Tongue (tissue), 2 donors: ENCODE results near the gene LEFTY2. TPM values are rescaled to one million over a fixed set of nuclear protein-coding genes. Genes with fewer than 3 reads are reported as not detected.
"Not testable (repeated sequence)": the region's sequence is repeated elsewhere in the genome, so short reads cannot be mapped to it uniquely, and the experiment has no call there.

Experiments used
- DNase-seq: peaks from one replicate; pipeline ENCODE4 v3.0.0-alpha.2; 2015
- total RNA-seq: library from RNA; depleted of rRNA; stranded (reverse); fragments of >200 nt; gene quantifications from one replicate; pipeline ENCODE4 v1.2.3, GENCODE V29; 2014

LEFTY2 gene
- total RNA-seq, 1 donor from 2014 or later: 2.6 TPM

DNA sequence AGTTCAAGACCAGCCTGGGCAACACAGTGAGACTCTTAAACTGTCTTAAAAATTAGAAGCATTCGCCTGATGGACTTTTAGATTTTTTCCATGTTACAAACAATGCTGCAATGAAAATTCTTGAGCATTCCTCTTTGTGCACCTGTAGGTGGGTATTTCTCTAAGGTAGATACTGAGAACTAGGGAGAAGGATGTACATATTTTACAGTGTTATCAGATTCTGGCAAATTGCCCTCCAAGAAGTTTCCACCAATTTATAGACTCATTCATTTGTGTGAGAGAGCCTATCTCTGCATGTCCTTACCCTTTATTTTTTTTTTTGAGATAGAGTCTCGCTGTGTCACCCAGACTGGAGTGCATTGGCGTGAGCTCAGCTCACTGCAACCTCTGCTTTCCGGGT is 12.3 kb upstream of the LEFTY2 start:
- no peak for DNase-seq

DNA sequence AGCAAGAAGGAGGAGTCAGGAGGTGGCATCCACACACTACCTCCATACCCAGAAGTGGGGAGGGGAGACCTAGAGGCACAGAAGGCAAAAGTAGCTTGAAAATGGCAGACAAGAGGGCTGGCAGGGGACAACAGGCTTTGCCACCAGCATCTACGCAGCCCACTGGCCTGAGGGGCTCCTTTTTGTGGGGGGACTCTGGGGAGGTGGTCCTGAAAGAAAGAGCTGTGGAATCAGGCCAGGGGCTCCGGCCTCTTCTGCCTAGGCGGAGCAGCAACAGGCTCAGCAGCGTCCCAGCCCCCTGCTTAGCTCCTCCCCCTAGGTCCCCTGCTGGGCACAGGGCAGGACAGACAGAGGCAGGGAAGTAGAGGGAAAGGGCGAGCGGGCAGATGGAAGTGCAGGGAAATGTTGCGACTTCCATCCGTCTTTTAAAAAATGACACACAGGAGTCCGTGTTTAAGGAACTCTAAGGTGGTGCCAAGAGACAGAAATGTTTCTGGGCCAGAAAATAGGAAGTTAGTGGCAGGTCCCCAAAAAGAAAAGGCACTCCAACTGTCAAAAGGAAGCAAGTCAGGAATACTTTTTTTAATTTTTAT is 10.0 kb upstream of the LEFTY2 start:
- no peak for DNase-seq

DNA sequence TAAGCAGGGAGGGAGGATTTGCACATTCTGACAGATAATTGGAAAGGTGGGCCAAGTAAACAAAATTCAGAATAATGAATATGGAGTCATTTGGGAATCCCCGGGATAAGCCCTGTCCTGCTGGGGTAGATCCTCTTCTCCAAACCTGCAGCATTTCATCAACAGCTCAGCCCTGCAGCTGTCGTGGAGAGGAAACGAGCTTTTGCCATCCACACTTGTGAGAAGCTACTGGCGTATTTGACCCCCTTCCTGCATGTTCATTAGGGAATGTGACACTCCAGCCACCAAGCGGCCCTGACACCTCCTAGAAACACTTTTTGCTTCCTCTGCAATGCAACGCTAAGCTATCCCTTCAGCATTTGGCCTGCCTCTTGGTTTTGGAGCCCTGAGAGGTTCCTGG is 8.0 kb upstream of the LEFTY2 start:
- peak; percentile 37 for DNase-seq

GRCh38 chr1:225946803-225947202 is 5.8 kb upstream of the LEFTY2 start:
- no peak for DNase-seq

GRCh38 chr1:225946082-225946620 is 5.1 kb upstream of the LEFTY2 start:
- DNase-seq: no peak

DNA sequence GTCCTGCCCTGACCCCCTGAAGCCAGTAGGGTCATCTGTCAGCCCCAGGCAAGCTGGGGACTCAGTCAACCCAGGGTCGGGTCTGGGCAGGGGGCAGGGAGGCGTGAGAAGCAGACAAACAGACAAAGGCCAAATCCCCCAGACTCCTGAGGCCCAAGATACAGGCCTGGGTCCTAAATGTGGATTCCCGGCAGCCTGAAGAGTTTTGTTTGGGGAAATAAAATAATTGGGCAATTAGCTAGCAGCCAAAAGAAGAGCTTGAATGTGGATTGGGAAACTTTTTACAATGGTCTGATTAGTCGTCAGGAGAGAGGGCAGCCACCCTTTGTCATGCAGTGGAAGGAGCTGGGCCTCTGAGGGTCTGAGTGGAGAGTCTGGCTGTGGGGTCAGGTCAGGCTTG is 4.5 kb upstream of the LEFTY2 start:
- no peak for DNase-seq

DNA sequence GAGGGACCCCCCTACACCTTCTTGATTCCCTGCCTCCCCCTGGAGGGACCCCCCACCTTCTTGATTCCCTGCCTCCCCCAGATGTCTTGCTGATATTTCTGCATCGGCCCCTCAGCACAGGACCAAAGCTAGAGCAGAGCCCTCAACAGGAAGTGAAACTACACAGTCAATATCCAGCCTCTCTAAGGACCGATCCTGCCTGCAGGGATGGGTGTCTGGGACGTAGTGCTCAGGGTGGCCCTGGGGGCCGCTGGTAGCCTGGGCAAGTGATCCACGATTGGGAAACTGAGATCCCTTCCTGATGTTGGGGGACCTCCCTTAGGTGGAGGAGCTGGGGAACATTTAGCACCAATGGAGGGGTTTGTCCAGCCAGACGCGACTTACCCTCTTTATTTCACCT is 3.9 kb upstream of the LEFTY2 start:
- DNase-seq: no peak

DNA sequence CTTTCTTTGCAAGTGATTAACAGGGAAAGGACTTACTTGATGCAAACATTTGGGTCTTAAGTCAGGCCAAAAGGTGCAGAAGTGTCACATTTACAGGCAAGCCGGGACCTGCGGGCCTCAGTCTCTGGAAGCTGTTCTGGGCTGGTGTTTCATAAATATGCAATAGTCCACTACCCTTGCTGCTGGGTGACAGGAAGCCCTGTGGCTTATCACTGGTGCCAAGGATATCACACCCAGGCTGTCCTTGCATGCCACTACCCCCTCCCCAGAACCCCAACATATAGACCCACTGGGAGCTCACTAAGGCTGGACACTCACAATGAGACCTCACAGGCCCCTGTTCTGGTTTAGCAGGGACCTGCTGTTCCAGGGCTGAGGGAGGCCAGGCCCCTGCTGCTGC is 3.4 kb upstream of the LEFTY2 start:
- no peak for DNase-seq

- DNase-seq: no peak
Observed at GRCh38 chr1:225943582-225943981, 2.6 kb upstream of the LEFTY2 start.

GRCh38 chr1:225942574-225942973 is 1.6 kb upstream of the LEFTY2 start:
- DNase-seq: no peak

- DNase-seq: no peak
Observed at GRCh38 chr1:225941942-225942222, 862 bp upstream of the LEFTY2 start.

DNA sequence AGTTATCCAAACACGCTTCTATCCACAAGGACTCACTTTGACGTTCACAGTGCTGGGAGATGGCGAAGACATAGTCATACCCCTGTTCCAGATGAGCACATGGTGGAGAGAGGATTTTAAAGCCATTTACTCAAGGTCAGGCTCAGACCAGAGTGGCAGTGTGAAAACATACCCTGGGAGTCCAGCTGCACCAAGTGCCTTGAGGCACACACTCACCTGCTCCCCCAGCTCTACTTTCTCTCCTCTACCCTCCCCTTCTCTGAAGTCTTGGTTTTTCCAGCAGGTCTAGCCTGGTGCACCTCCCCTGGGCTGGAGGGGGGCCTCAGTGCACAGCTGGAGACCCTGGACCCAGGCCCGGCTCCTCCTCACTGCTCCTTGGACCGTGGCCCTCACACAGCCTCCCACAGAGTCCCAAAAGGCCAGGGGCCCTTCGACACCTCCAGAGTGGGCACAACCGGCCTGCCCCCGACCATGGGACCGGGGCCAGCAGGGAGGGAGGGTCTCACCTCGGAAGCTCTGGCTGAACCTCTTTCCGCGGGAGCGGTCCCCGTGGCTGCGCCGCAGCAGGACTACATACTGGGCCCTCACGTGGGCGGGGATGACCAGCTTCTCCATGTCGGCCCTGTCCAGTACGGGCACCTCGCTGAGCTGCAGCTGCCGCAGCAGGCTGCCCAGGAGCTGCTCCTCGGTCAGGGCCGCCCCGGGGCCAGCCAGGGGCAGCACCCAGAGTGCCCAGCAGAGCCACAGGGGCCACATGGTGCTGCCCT is 452 bp downstream of the LEFTY2 start:
- peak; percentile 43 for DNase-seq

DNA sequence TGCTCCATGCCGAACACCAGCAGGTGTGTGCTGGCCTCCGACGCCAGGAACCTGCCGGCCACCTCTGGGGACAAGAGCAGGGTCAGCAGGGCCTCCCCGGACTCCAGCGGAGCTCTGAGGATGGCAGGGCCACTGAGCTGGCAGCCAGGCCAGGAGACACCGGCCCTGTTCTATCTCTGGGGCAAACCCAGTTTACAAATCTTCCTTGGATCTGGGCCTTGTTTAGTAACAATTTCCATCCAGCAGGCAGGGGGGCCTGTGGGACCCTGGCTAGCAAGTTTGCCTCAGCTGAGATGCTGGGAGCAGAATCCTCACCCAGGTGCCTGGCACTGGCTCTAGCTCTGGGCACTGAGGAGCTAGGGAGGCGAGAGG is 1.1 kb downstream of the LEFTY2 start:
- DNase-seq: not testable (repeated sequence)

GRCh38 chr1:225939097-225939938 is 1.7 kb downstream of the LEFTY2 start:
- peak; percentile 24 for DNase-seq

DNA sequence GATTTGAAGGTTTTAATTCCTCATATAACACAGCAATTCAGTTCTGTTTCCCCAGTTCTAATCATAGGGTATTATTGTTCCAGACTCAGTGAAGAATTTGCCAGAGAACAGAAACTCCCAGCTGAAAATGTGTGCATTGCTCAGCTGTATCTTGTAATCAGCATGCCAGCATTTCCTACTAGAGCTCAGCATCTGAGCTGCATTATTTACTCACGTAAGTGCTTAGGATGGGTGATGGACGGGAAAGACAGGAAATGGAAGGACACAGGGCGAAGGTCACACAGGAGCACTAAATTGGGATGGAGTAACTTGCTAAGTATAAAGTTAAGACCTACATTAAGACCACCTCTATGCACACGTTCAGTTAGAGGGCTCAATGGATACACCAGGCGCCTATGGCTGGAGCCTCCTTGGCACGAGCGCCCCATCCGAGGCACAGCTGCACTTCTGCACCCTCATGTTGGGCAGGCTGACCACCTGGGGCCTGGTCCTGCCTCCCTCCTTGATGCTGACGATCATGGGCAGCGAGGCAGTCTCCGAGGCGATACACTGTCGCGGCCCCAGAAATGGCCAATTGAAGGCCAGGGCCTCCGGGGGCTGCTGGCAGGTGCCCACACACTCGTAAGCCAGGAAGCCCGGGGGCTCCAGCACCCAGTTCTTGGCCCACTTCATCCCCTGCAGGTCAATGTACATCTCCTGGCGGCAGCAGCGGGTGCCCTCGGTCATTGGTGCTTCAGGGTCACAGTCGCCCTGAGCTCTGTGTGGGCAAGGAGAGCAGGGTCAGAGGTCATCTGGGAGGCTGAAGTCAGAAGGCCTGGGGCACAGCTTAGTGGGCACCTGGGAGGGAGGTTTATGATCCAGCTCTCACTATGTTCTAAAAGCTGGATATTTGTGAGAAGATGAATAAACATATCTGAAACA is 3.7 kb downstream of the LEFTY2 start:
- DNase-seq: no peak

GRCh38 chr1:225936523-225936922 is 4.5 kb downstream of the LEFTY2 start:
- DNase-seq: no peak

- DNase-seq: not testable (repeated sequence)
Observed at GRCh38 chr1:225936086-225936485, 4.9 kb downstream of the LEFTY2 start.

DNA sequence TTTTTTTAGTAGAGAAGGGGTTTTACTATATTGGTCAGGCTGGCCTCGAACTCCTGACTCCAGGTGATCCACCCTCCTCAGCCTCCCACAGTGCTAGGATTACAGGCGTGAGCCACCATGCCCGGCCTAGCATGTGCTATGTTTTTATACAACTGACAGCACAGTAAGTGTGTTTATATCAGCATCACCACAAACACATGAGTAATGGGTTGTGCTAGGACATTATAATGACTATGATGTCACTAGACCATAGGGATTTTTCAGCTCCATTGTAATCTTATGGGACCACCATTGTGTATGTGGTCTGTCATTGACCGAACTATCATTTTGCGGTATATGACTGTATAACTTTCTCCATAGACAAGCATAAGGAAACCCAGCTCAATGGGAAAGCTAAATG is 6.3 kb downstream of the LEFTY2 start:
- no peak for DNase-seq

GRCh38 chr1:225933072-225933471 is 7.9 kb downstream of the LEFTY2 start:
- DNase-seq: no peak

- no peak for DNase-seq
Observed at GRCh38 chr1:225931270-225932136, 9.5 kb downstream of the LEFTY2 start.

- DNase-seq: no peak
Observed at GRCh38 chr1:225930566-225930965, 10.5 kb downstream of the LEFTY2 start.
